GM21360 (cell line): Measurements from ENCODE around the gene TDRD9.
"Not testable (repeated sequence)": the region's sequence is repeated elsewhere in the genome, so short reads cannot be mapped to it uniquely, and the experiment has no call there.

Source experiments
- ATAC-seq: cut with Tn5 transposase; IDR thresholded peaks from one replicate; pipeline ENCODE4 v1.9.1; 2021; ENCODE audit warnings: mild to moderate bottlenecking, moderate library complexity; ENCODE audit not compliant: unreplicated experiment

The TDRD9 gene

DNA sequence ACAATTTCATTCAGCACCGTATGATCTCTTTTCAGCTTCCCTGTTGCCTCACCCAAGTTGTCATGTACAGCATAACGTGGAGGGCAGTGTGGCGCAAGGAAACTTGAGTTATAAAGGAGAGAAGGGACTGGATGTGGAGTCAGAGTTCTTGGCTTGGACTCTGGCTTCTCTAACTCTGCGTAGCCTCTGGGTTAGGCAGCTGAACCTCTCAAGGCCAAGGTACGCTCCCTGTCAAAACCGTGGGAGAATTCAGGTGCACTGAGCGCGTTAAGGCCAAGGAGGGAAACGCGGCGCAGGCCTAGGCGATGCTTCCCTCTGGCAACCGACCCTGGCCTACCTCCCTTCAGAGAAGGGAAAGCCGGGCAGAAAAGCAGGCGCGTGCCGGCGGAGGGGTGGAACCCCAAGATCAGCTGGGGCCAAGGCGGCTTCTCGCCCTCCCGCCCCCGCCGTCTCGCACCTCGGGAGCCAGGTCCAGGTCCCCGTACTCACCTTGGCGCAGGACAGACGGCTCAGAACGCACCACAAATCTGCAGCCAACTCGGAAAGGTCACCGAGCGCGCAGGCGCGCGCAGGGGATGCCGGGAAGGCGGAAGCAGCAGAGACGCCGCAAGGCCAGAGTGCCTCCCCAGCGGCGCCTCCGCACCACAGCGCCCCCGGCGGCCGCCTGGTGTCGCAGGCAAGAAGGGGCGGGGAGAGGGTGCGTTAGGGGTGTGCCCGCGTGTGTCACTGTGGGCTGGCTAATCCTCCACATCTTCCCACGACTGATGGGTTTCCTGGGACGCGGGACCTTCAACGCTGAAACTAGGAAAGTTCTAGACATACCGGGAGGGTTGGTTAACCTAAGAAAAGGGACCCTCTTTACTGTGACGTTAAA is 7.0 kb upstream of the TDRD9 start:
- peak; percentile 99 for ATAC-seq

DNA sequence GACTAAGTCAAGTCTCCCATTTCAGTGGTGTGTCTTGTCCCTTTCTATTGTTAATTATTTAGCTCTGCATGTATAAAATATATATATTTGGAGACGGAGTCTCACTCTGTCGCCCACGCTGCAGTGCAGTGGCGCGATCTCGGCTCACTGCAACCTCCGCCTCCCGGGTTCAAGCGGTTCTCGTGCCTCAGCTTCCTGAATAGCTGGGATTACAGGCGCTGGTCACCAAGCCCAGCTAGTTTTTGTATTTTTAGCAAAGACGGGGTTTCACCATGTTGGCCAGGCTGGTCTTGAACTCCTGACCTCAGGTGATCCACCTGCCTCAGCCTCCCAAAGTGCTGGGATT is 6.4 kb upstream of the TDRD9 start:
- ATAC-seq = not testable (repeated sequence)

DNA sequence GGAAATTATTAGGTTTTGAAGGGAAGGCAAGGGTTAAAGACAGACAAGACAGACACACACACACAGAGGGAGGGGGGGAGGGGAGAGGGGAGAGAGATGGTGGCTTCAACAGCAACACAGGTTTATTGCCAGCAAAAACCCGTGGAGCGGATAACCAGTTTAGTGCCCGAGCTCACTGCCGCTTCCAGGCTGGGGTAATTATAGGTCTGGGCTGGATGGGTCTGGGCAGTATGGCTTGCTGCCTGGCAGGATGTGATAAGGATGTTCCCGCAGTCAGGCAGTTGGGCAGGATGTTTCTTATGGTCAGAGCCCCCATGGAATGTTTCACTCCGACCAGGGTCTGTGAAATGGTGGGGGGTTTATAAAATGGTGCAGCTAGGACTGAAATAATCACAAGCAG is 4.4 kb upstream of the TDRD9 start:
- no peak for ATAC-seq

DNA sequence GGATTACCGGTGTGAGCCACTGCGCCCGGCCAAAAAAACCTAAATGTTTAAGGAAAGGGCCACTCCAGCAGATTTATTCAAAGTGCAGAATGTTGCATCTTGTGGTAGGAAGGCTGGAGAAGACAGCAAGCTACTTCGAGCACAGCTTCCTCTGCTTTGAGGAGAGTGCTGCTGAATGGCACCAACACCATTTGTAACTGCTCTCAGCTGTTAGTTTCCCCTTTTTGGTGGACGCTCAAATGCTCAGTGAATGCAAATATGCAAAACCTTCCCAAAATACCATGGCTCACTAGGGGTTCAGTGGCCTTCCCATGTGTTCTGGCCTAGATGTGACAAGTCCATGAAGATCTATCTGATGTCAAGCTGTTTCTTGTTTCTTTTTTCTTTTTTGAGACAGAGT is 2.9 kb upstream of the TDRD9 start:
- no peak for ATAC-seq

DNA sequence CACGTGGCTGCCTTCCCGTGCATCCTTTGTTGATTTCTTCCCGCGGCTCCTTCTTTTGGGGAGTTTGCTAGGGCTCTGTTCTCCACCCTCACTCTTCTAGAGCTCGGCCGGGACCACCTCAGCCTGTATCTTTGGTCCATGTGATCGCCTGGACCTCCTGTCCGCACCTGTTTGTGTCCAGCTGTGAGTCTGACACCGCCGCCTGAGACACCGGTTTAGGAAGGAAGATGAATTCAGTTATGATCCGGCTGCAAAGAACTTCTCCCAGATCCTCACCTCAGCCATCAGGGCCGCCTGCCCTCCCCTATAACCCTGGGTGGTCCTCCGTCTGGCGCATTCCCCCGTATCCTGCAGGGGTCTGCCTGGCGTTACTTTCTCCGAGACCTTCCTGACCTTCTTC is 690 bp upstream of the TDRD9 start:
- ATAC-seq = no peak

DNA sequence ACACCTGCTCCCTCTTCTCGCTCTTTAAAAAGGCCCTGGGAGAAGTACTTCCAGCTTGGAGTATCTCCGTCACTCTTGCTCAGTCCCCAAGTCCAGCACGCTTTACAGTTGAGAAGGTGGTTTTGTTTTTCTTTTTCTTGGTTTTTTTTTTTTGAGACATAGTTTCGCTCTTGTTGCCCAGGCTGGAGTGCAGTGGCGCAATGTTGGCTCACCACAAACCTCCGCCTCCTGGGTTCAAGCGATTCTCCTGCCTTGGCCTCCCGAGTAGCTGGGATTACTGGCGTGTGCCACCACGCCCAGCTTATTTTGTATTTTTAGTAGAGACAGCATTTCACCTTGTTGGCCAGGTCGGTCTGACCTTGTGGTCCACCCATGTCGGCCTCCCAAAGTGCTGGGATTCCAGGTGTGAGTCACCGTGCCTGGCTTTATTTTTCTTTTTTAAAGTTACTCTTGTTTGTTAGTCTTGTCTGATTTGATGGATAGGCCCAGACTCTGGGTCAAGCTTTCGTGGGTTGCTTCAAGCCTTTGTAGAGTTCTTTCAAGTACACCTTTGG is 1.9 kb downstream of the TDRD9 start:
- no peak for ATAC-seq

DNA sequence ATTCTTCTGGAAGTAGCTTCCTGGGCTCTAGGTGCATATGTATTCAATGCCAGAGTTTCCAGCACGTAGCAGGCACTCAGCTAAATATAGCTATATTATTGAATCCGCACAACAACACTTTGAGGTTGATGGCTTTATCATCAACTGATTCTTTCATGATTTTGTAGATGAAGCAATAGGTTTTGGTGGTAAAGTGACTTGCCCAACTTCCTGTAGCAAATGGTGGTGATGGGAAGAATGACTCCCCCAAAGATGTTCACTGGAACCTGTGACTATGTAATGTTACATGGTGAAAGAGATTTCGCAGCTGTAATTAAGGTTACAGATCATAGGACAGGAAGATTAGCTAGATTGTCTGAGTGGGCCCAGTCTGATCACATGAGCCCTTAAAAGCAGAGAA is 3.2 kb downstream of the TDRD9 start:
- no peak for ATAC-seq

DNA sequence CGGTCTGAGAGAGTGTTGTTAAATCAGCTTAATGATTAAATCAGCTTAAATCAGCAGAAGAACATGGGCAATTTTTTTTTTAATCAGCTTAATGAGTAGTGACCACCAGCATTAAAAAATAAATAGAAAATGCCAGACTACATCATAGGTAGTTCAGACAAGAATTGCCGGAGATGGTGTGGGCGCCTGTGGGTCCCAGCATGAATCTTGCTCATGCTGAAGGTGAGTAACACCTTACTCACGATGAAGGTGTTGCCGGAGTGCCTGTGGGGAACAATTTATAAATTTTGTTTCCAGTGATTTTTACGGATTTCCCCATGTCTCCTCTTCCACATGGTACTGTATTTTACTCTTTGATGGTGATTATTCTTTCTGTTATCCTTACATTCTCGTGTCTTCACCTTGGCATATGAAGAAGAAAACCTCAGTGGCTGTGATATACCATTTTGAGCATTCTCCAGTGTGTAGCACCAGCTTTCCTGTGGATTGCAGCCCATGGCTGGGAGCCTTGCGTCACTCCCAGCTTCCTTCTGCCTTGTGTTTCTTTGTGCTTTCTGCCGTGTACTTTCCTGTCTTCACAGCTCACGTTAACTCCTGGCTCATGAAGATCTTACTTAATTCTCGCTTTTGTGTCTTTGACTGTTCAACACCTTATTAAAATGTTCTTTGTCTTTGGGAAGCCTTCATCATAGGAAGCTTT is 4.7 kb downstream of the TDRD9 start:
- no peak for ATAC-seq

DNA sequence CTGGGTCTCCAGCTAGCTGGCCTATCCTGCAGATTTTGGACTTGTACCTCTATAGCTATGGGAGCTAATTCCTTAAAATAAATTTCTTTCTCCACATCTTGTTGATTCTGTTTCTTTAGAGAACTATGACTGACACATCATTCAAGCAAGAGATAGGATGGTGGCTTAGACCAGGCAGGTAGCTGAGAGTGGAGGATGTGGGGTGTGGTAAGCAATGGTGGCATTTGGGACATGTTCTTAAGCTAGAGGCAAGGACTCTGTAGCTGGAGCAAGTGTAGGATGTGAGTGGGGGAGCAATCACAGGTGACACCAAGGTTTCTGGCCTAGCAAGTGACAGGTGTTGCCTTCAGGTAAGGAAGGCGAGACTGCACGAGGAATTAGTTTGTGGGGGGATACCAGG is 6.8 kb downstream of the TDRD9 start:
- no peak for ATAC-seq

DNA sequence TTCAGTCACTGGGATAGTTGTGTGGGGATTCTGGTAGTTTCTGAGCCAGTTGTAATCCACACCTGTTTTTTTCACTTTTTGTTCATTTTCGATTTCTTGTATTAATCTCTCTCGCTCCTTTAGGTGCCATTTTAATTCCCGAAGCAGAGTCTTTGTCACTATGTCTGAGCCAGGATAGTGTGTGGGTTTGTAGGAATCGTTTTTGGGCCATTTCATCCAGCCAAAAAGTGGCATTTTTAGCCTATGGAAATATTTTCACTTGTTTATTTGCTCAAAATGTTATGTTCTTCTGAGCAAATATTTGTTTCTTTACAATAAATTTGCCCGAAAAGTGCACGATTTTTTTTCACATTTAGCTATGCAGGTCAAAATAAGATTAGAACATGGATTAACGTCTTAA is 13.2 kb downstream of the TDRD9 start:
- no peak for ATAC-seq

DNA sequence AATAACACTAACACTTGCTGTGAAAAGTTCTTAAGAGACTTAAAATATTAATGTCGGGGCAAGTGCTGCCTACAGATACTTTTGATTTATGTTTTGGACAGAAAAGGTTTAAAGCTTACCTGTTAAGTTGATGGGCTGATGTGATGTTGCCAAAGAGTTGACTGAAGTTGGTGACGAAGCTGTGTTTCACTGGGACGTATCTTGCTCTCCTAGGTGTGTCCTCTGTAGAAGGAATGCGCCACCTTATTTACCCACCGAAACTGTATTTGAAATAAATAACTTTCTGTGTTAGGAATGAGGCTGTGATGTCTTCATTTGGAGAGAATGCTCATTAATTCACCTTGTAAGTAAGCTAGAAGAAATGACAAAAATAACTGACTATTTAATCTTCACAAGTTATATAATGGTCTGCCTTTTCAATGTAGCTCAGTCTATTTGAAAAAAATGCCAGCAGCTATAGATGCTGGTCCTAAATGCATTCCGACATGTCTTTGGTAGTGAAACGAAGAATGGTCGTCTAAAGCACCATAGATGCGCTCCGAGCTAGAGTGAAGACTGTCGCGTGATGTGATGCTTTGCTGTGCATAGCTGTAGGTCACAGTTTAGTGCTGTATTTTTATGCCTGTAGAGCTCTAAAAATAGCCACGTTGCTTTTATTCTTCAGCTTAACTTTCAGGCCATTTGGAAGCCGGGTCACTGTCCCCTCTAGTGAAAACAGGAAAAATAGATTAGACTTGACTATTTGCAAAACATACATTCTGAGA is 13.9 kb downstream of the TDRD9 start, which contains the start of gene RD3L:
RD3L (minus strand) TSS at position 557 of the 764 bp plus-strand sequence. CDS start 834 bp downstream, outside the sequence.
- ATAC-seq = no peak

DNA sequence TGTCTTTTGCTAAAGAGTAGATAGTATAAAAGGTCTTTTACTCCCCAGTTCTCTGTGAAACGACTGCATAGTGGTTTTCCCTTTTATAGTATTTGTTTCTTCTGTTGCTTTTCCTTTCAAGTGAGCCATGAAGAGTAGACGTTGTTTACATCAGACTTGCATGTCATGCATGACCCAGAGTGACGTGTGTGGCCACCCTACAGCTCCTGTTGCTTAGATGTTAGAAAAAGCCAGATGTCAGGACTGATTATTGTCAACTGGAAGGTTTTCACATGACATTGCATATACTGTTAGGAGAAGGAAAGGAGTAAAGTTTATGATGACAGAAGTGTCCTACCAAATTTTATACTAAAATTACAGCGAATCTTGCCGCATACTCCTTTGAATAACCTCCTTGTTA is 15.4 kb downstream of the TDRD9 start:
- ATAC-seq = no peak

DNA sequence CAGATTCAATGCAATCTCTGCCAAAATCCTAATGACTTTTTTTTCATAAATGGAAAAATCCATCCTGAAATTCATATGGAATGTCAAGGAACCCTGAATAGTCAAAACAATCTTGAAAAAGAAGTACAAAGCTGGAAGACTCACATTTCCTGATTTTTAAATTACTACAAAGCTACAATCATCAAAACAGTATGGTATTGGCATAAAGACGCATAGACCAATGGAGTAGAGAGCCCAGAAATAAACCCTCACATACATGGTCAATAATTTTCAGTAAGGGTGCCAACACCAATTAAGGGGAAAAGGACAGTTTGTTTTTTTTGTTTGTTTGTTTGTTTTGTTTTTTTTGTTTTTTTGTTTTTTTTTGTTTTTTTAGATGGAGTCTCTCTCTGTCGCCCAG is 18.7 kb downstream of the TDRD9 start:
- no peak for ATAC-seq

DNA sequence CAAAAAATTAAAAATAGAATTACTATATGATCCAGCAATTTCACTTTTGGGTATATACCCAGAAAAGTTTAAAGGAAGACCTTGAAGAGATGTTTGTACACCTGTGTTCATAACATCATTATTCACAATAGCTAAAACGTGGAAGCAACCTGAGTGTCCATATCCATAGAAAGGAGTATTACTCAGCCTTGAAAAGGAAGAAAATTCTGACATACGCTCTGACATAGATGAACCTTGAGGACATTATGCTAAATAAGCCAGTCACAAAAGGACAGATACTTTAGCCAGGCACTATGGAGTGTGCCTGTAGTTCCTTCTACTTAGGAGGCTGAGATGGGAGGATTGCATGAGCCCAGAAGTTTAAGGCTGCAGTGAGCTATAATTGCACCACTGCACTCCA is 20.2 kb downstream of the TDRD9 start:
- no peak for ATAC-seq

DNA sequence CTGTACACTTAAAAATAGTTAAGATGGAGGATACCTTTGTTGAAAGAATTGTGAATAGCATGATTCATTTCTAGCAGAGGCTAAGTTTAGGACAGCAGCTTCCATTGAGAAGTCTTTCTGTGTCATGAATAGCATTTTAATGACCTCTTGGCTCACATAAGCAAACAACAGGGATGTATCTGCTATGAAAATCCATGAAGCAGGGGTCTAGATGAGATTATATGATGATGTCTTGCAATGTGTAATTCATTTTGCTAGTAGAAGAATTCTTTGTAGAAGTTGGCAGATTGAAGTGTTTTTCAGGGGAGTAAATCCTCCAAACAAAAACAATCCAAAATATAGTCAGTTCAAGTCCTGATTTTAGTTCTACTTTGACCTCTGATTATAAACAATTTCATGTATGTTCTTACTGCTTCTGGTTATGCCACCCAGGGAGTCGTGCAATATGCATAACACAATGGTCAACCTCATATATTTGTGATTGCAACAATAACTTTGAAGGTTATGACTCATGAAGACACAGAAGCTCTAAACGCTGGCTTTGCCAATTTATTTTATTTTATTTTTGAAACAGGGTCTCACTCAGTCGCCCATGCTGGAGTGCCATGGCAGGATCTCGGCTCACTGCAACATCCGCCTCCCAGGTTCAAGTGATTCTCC is 21.0 kb downstream of the TDRD9 start:
- no peak for ATAC-seq

DNA sequence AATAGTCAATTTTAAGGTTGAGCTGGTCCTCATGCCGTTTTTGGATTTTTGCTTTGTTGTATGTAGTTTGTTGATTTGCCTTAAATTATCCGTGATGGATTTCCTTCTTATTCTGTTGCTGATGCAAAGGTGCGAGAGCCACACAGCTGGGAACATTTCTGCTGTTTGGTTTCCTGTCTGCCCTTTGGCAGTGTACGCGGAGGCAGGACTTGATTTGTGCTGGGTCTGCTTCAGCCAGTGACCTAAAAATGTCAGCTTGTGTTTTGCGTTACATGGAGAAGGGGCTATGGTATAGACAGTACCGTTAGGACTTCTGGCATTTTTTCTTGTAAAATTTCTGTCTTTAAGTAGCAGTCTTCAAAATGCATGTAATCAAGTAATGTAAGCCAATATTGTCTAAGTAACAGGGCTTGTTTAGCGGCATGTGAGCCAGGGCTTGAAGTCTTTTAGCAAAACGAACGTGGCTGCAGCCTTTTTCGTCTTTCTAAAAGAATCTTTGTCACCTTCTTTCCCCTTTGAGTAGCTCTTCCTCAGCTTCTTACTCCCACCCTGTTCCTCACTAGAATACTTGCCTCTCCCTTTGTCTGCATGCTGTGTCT is 32.3 kb downstream of the TDRD9 start:
- no peak for ATAC-seq

DNA sequence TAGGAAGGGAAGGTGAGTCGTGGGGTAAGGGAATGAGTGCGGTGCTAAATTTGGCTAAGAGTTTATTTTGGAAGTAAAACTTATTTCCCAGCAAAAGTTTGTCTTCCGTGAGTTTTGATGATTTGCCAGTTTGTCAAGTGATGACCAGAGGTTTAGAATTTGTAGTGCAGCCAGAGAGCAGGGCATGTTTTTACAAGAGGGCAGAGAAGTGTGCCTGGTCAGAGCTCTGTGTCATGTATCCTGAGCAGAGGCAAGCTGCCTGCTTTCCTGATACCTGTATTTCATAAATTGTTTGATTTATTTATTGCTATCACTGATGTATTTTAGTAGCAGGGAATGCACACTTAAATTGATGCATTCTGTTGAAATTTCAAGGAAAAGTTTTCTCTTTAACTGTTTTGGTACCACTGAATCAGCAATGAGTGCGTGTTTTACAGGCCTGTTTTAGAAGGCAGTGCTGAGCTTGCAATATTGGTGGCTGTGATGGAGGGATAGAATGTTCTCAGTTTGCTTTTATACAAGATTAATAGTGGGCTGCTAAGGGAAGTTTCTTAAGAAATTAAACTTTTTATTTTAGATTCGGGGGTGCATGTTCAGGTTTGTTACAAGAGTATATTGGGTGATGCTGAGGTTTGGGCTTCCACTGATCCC is 33.8 kb downstream of the TDRD9 start:
- no peak for ATAC-seq

DNA sequence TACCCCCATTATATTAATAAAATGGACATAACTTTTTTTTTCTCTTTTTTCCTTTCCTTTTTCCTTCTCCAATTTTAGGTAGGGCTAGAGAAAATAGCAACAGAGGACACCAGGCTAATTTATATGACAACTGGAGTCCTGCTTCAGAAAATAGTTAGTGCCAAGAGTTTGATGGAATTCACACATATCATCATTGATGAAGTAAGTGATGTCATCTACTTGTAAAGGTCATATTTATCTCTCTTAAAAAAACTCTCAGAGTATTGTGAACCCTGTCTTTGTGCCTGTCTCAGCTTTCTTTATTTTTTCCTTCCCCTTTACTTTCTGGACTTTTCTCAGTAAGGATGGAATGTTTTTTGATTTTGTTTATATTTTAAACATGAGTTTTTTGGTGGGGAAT is 38.4 kb downstream of the TDRD9 start:
- no peak for ATAC-seq

DNA sequence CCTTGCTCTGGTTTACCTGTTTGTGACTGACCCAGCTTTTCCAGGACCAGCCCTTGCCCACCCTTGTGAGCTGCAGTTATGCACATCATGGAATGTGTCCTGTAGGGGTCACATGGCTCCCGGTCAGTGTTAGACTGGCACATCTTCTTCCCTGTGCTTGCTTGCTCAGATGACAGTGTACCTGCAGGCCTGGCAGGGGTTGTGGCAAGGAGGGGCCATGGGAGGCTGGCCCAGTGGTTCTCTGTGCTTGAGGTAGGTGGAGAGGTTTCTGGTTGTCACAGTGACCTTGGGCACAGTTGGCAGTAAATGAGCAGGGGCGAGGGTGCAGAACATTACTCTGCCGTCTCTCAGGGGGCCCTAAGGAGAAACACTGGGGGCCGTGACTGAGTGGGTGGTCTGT is 41.7 kb downstream of the TDRD9 start:
- ATAC-seq = no peak

DNA sequence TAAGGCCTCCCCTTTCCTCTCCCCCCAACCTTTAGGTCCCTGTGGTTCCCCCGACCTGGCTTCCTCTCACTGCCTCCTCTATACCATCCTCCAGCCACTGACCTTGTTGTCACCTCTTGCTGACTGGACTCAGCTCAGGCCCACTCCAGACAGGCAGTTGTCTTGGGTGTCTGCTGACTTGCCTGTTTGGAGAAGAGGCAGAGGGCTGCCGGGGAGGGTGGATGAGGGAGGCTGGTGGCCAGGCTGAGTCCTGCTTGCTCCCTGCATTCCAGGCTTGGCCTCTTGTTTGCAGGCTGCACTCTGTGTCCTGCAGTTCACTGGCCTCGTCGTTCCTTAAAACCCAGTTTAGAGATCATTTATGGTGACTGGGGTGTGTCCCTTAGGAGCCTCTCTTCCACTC is 45.1 kb downstream of the TDRD9 start:
- ATAC-seq = no peak
